ENCODE data around the gene POU2F2. TPM values are rescaled to one million over a fixed set of nuclear protein-coding genes. Genes with fewer than 3 reads are reported as not detected.

Gene POU2F2
- total and polyA plus RNA-seq, 10 of the 15 experiments (the other 5 are each of a cell fraction or from before 2014, with no cell fraction given), result 4.4 to 62.4 (median 37.9) TPM

- Histone ChIP-seq H3K36me3 (ENCODE audit: control insufficient read depth in 2 of 2, insufficient read depth in 2 of 2, low read length in 1 of 2) (peaks cover 20 to 31% of the 10 kb centered on the region in 2 experiments), H3K27ac (ENCODE audit: control insufficient read depth, insufficient read depth) (no peak overlapping the region), H2AFZ (ENCODE audit: control insufficient read depth, low read depth, low read length) (no peak overlapping the region), H3K9me3 (replicated peaks; ENCODE audit: control insufficient read depth, insufficient read depth, low read length) (no peaks in the 10 kb centered on the region), H3K4me1 (ENCODE audit: control insufficient read depth, insufficient read depth, low read length) (peaks cover 40% of the 10 kb centered on the region), H3K9ac (ENCODE audit: control insufficient read depth, insufficient read depth, low read length) (no peak overlapping the region), H4K20me1 (ENCODE audit: control insufficient read depth, insufficient read depth) (no peaks in the 10 kb centered on the region), H3K27me3 (replicated peaks in 1 of 2; ENCODE audit: control insufficient read depth in 2 of 2, insufficient read depth in 2 of 2, low read length in 1 of 2) (no peaks in the 10 kb centered on the region), H3K79me2 (ENCODE audit: control insufficient read depth, insufficient read depth, low read length) (no peaks in the 10 kb centered on the region), H3K4me2 (ENCODE audit: control insufficient read depth, insufficient read depth) (no peak overlapping the region), H3K4me3 (no peak overlapping the region)
- WGBS (ENCODE audit: insufficient coverage, insufficient replicate concordance, low lambda C conversion rate, missing lambda C conversion rate), result 54% methylated on average over 5 of the region's 5 CpGs
- intact Hi-C loops (cut with micrococcal nuclease; ENCODE audit: unreplicated experiment), result no loop called here
- CTCF ChIA-PET, result no interaction called here
- RAD21 ChIA-PET (ENCODE audit: unreplicated experiment), result no interaction called here
- ATAC-seq (peak; percentile 73), FAIRE-seq (no peak), DNase-seq (ENCODE audit: low read depth, low spot score) (no peak)
- SMC1A ChIA-PET (ENCODE audit: uncharacterized antibody, unreplicated experiment), result interaction anchor here (1.1 kb wide), 1 partner anchor 11 kb away, joined by 3 read pairs; no protein-coding TSS in a partner anchor
- no peak for TF ChIP-seq NFYB (IDR thresholded peaks at IDR 0.05; ENCODE audit: insufficient read depth, low read depth, low read length)
- TF ChIP-seq CTCF (IDR thresholded peaks at IDR 0.05 in 2 of 3, conservative IDR thresholded peaks at IDR 0.05 in 1 of 3; ENCODE audit: control insufficient read depth in 2 of 3, extremely low read depth in 1 of 3, insufficient read depth in 1 of 3, low read depth in 3 of 3, low read length in 3 of 3), result peak; percentile 59 to 71 (median 60)
- TF ChIP-seq RAD21 (IDR thresholded peaks at IDR 0.05; ENCODE audit: insufficient read depth, low read depth, low read length), result peak; percentile 40; the same call in 1 of the 2 replicates
- BruUV-seq (replicated peaks), result no TSS peak
- in situ Hi-C loops (cut with MboI), result no loop called here
- POLR2A ChIA-PET, result no interaction called here
Observed at GRCh38 chr19:42092350-42092749, 39.9 kb downstream of the POU2F2 start.

- POLR2A ChIA-PET, result no interaction called here
- BruUV-seq (replicated peaks), result no TSS peak
- no peaks in the 10 kb centered on the region for H3K27me3 ChIP-seq (replicated peaks in 1 of 2; ENCODE audit: control insufficient read depth in 2 of 2, insufficient read depth in 2 of 2, low read length in 1 of 2)
- no peak overlapping the region for H3K4me3 ChIP-seq
- WGBS (ENCODE audit: insufficient coverage, insufficient replicate concordance, low lambda C conversion rate, missing lambda C conversion rate), result 85% methylated on average over 10 of the region's 10 CpGs
- RAD21 ChIA-PET (ENCODE audit: unreplicated experiment), result no interaction called here
- FAIRE-seq, result no peak
- CTCF ChIA-PET, result no interaction called here
- no peak overlapping the region for H2AFZ ChIP-seq (ENCODE audit: control insufficient read depth, low read depth, low read length)
- peaks cover 16 to 31% of the 10 kb centered on the region in 2 experiments for H3K36me3 ChIP-seq (ENCODE audit: control insufficient read depth in 2 of 2, insufficient read depth in 2 of 2, low read length in 1 of 2)
- DNase-seq (ENCODE audit: low read depth, low spot score), result no peak
- H3K27ac ChIP-seq (ENCODE audit: control insufficient read depth, insufficient read depth), result no peak overlapping the region
- ATAC-seq, result 0 out of 3 replicates have a peak, but pooled peaks have one; percentile 8
- SMC1A ChIA-PET (ENCODE audit: uncharacterized antibody, unreplicated experiment), result interaction anchor here (1.1 kb wide), 1 partner anchor 10 kb away, joined by 3 read pairs; no protein-coding TSS in a partner anchor
- in situ Hi-C loops (cut with MboI), result no loop called here
- TF ChIP-seq PML (IDR thresholded peaks at IDR 0.05; ENCODE audit: low read length), result no peak
- TF ChIP-seq ZBTB40 (IDR thresholded peaks at IDR 0.05; ENCODE audit: borderline replicate concordance), result no peak
- no peak for TF ChIP-seq NFIC (IDR thresholded peaks at IDR 0.05; ENCODE audit: low read depth, low read length)
- TF ChIP-seq ESRRA (IDR thresholded peaks at IDR 0.05; ENCODE audit: low read length), result no peak
- TF ChIP-seq BACH1 (IDR thresholded peaks at IDR 0.05; ENCODE audit: borderline replicate concordance), result no peak
- H3K4me1 ChIP-seq (ENCODE audit: control insufficient read depth, insufficient read depth, low read length), result peaks cover 40% of the 10 kb centered on the region
- H3K79me2 ChIP-seq (ENCODE audit: control insufficient read depth, insufficient read depth, low read length), result no peaks in the 10 kb centered on the region
- H3K9ac ChIP-seq (ENCODE audit: control insufficient read depth, insufficient read depth, low read length), result no peak overlapping the region
- H4K20me1 ChIP-seq (ENCODE audit: control insufficient read depth, insufficient read depth), result no peaks in the 10 kb centered on the region
- no peak overlapping the region for H3K4me2 ChIP-seq (ENCODE audit: control insufficient read depth, insufficient read depth)
- intact Hi-C loops (cut with micrococcal nuclease; ENCODE audit: unreplicated experiment), result no loop called here
- H3K9me3 ChIP-seq (replicated peaks; ENCODE audit: control insufficient read depth, insufficient read depth, low read length), result no peaks in the 10 kb centered on the region
Observed at GRCh38 chr19:42091742-42092141, 40.5 kb downstream of the POU2F2 start.

Data from GM12878 (cell line).